Measurements from ENCODE around the gene ZFAND2A. TPM values are rescaled to one million over a fixed set of nuclear protein-coding genes. Genes with fewer than 3 reads are reported as not detected.

ZFAND2A gene
- total RNA-seq, 1 experiment from 2014 or later = 40.7 TPM

GRCh38 chr7:1176891-1177373 lies 16.9 kb upstream of the ZFAND2A start:
- BruUV-seq (replicated peaks) = no TSS peak
- Mint-ChIP-seq H3K4me1 (ENCODE audit: insufficient read depth, unreplicated experiment) (peaks cover 5% of the 10 kb centered on the region), H3K36me3 (ENCODE audit: insufficient read depth, unreplicated experiment) (peaks cover 5% of the 10 kb centered on the region), H3K27me3 (ENCODE audit: insufficient read depth, unreplicated experiment) (no peaks in the 10 kb centered on the region), H3K9me3 (ENCODE audit: unreplicated experiment) (no peaks in the 10 kb centered on the region), H3K27ac (ENCODE audit: low read depth, unreplicated experiment) (no peak overlapping the region), H3K4me3 (ENCODE audit: unreplicated experiment) (peak overlapping the region; percentile 54)
- ChIA-PET CTCF (interaction anchor here (0.6 to 6.1 kb wide), 7 partner anchors 9 to 256 kb away, joined by 3 to 69 read pairs (median 5); no protein-coding TSS in a partner anchor), POLR2A (no interaction called here)
- peak; percentile 63 for DNase-seq (ENCODE audit: unreplicated experiment)
- intact Hi-C loops (cut with micrococcal nuclease) = loop anchor here (1.0 to 2.0 kb wide), 3 partner anchors 91 to 268 kb away; no protein-coding TSS in a partner anchor
- peak; percentile 65 for TF ChIP-seq CTCF (IDR thresholded peaks at IDR 0.05; ENCODE audit: unreplicated experiment)

- peak; percentile 93 for TF ChIP-seq CTCF (IDR thresholded peaks at IDR 0.05; ENCODE audit: unreplicated experiment)
- peaks cover 5% of the 10 kb centered on the region for H3K36me3 Mint-ChIP-seq (ENCODE audit: insufficient read depth, unreplicated experiment)
- H3K4me3 Mint-ChIP-seq (ENCODE audit: unreplicated experiment) = peak overlapping the region; percentile 54
- BruUV-seq (replicated peaks) = no TSS peak
- H3K27ac Mint-ChIP-seq (ENCODE audit: low read depth, unreplicated experiment) = peak overlapping the region; percentile 35
- intact Hi-C loops (cut with micrococcal nuclease) = loop anchor here (1.0 to 2.0 kb wide), 3 partner anchors 90 to 267 kb away; no protein-coding TSS in a partner anchor
- H3K27me3 Mint-ChIP-seq (ENCODE audit: insufficient read depth, unreplicated experiment) = no peaks in the 10 kb centered on the region
- DNase-seq (ENCODE audit: unreplicated experiment) = peak; percentile 79
- H3K9me3 Mint-ChIP-seq (ENCODE audit: unreplicated experiment) = no peaks in the 10 kb centered on the region
- POLR2A ChIA-PET = interaction anchor here (1.8 kb wide), 1 partner anchor 16 kb away, joined by 8 read pairs; the partner anchor contains the start of gene ZFAND2A
- CTCF ChIA-PET = interaction anchor here (0.6 to 6.1 kb wide), 24 partner anchors 9 to 292 kb away, joined by 3 to 69 read pairs (median 4); partner anchors contain the start of genes CYP2W1 and GPER1
- peaks cover 5% of the 10 kb centered on the region for H3K4me1 Mint-ChIP-seq (ENCODE audit: insufficient read depth, unreplicated experiment)
These were observed 16.2 kb upstream of the ZFAND2A start for GRCh38 chr7:1175967-1176851.

GRCh38 chr7:1175597-1175966 lies 15.6 kb upstream of the ZFAND2A start:
- no peaks in the 10 kb centered on the region for H3K9me3 Mint-ChIP-seq (ENCODE audit: unreplicated experiment)
- no peak for TF ChIP-seq CTCF (IDR thresholded peaks at IDR 0.05; ENCODE audit: unreplicated experiment)
- ChIA-PET POLR2A (interaction anchor here (1.8 kb wide), 1 partner anchor 15 kb away, joined by 8 read pairs; the partner anchor contains the start of gene ZFAND2A), CTCF (interaction anchor here (0.6 to 6.1 kb wide), 20 partner anchors 8 to 292 kb away, joined by 3 to 69 read pairs (median 4); partner anchors contain the start of genes CYP2W1 and GPER1)
- intact Hi-C loops (cut with micrococcal nuclease) = no loop called here
- H3K4me1 Mint-ChIP-seq (ENCODE audit: insufficient read depth, unreplicated experiment) = peaks cover 5% of the 10 kb centered on the region
- peak overlapping the region; percentile 35 for H3K27ac Mint-ChIP-seq (ENCODE audit: low read depth, unreplicated experiment)
- H3K27me3 Mint-ChIP-seq (ENCODE audit: insufficient read depth, unreplicated experiment) = no peaks in the 10 kb centered on the region
- H3K36me3 Mint-ChIP-seq (ENCODE audit: insufficient read depth, unreplicated experiment) = peaks cover 8% of the 10 kb centered on the region
- DNase-seq (ENCODE audit: unreplicated experiment) = no peak
- H3K4me3 Mint-ChIP-seq (ENCODE audit: unreplicated experiment) = peak overlapping the region; percentile 54
- no TSS peak for BruUV-seq (replicated peaks)
